Activated B cell treated with CpG ODN at 0.5 μM for 24 hours (primary cell): ENCODE data around the gene CD14. TPM values are rescaled to one million over a fixed set of nuclear protein-coding genes. Genes with fewer than 3 reads are reported as not detected.

Source experiments
- ATAC-seq: fragments of 200-7000 bp; cut with Tn5 transposase; one replicate; pipeline ENCODE4 v1.10.0; 2021; ENCODE audit warnings: low read depth, mild to moderate bottlenecking, moderate library complexity
- CTCF ChIA-PET: fragments of 350-600 bp; sonication (Branson Sonifier 250); formaldehyde crosslinking; loops from one replicate; lab custom pipeline; 2021; ENCODE audit warnings: antibody characterized with exemption; lab: Charles Lee
- POLR2A ChIA-PET: fragments of 350-600 bp; sonication (Branson Sonifier 250); formaldehyde crosslinking; loops from one replicate; lab custom pipeline; 2021; ENCODE audit warnings: antibody characterized with exemption; lab: Charles Lee
- DNase-seq: peaks from one replicate; pipeline ENCODE4 v3.0.0; 2022
- H3K27ac Mint-ChIP-seq: one replicate; pipeline ENCODE4 v1.8.0; 2020; ENCODE audit warnings: mixed read lengths
- H3K27me3 Mint-ChIP-seq: one replicate; pipeline ENCODE4 v1.8.0; 2021; ENCODE audit warnings: mixed read lengths
- H3K36me3 Mint-ChIP-seq: one replicate; pipeline ENCODE4 v1.8.0; 2021; ENCODE audit warnings: low read depth, mixed read lengths
- H3K4me1 Mint-ChIP-seq: one replicate; pipeline ENCODE4 v1.8.0; 2021; ENCODE audit warnings: mixed read lengths
- H3K4me3 Mint-ChIP-seq: one replicate; pipeline ENCODE4 v1.8.0; 2020; ENCODE audit warnings: mild to moderate bottlenecking, mixed read lengths
- H3K9me3 Mint-ChIP-seq: one replicate; pipeline ENCODE4 v1.8.0; 2020; ENCODE audit warnings: mixed read lengths
- intact Hi-C: fragments of 100-400 bp; cut with micrococcal nuclease; formaldehyde crosslinking; loops from one replicate; pipeline ENCODE4 v1.15.1; 2024
- total RNA-seq: library from RNA; stranded (reverse); gene quantifications from 2 replicates; pipeline ENCODE4 v1.2.3, GENCODE V29; 2022
- TF ChIP-seq, protein P1 (sequence below): fragments of 200-600 bp; IDR thresholded peaks from one replicate; pipeline ENCODE4 v1.8.0; 2022; ENCODE audit warnings: antibody characterized with exemption, mild to moderate bottlenecking

The CD14 gene
- total RNA-seq, 1 donor from 2014 or later = 1.2 TPM

DNA sequence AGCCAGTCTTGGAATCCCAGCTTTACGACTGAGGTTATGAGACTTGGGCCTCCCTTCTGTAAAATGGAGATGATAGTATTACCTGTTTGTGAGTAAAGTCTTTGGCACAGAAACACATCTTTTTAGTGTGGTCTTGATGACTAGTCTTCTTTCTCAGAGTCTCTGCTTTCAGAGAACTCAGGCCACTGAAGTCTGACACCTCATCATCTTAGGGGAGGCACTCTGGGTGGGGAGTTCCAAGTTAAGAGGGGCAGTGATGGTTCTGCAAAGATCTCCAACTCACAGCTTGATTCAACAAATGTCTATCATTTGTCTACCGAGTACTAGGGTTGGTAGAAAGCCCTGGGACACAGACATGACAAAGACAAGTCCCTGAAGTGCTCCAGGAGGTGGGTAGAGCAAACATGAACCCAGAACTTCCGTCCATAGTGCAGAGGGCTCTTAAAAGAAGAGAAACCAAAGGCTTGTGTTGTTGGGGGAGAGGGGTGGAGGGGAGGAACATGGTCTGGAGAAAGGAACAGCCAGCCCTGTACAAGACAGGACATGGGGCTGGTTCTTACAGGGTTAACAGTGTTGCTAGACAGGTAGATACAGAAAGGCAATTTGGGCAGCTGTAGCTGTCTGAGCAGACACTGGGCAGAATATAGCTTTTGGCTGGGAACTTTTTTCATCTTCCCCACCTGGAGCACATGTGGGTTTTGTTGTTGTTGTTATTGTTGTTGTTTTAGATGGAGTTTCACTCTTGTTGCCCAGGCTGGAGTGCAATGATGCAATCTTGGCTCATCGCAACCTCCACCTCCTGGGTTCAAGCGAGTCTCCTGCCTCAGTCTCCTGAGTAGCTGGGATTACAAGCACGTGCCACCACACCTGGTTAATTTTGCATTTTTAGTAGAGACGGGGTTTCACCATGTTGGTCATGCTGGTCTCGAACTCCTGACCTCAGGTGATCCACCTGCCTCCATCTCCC, 2.6 kb upstream of the CD14 start:
- ChIA-PET CTCF (interaction anchor here (0.7 to 2.2 kb wide), 5 partner anchors 12 to 640 kb away, joined by 3 to 11 read pairs (median 4); partner anchors contain the start of genes EIF4EBP3, IK and NDUFA2), POLR2A (interaction anchor here (1.3 to 2.0 kb wide), 3 partner anchors 12 to 88 kb away, joined by 4 to 8 read pairs (median 8); partner anchors contain the start of genes APBB3, EIF4EBP3, IK and NDUFA2)
- TF ChIP-seq, protein P1, sequence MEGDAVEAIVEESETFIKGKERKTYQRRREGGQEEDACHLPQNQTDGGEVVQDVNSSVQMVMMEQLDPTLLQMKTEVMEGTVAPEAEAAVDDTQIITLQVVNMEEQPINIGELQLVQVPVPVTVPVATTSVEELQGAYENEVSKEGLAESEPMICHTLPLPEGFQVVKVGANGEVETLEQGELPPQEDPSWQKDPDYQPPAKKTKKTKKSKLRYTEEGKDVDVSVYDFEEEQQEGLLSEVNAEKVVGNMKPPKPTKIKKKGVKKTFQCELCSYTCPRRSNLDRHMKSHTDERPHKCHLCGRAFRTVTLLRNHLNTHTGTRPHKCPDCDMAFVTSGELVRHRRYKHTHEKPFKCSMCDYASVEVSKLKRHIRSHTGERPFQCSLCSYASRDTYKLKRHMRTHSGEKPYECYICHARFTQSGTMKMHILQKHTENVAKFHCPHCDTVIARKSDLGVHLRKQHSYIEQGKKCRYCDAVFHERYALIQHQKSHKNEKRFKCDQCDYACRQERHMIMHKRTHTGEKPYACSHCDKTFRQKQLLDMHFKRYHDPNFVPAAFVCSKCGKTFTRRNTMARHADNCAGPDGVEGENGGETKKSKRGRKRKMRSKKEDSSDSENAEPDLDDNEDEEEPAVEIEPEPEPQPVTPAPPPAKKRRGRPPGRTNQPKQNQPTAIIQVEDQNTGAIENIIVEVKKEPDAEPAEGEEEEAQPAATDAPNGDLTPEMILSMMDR = no peak
- intact Hi-C loops = loop anchor here (1.0 kb wide), 2 partner anchors 88 to 262 kb away; partner anchors contain the start of gene EIF4EBP3
- Mint-ChIP-seq H3K27me3 (peaks cover 11% of the 10 kb centered on the region), H3K4me3 (no peak overlapping the region), H3K4me1 (peaks cover 49% of the 10 kb centered on the region), H3K36me3 (peaks cover 2% of the 10 kb centered on the region), H3K27ac (no peak overlapping the region), H3K9me3 (no peaks in the 10 kb centered on the region)
- DNase-seq = no peak
- no peak for ATAC-seq

DNA sequence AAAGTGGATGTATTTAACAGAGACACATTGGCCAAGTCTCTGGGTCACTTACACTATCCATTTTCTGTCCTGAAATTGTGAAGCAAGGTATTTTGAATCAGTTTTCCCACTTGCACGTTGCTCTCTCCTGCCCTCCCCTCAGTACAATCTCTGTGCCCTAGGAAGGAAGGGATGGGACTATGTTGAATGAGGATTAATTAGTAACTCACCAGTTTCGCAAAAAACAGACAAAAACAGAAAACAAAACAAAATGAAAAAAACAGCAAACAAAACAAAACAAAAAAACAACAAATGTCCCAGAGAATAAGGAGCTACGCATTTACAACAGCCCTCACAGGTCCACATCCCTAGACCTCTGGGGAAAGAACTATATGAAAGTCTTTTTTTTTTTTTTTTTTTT, 1.1 kb upstream of the CD14 start:
- Mint-ChIP-seq H3K27ac (no peak overlapping the region), H3K4me1 (peaks cover 38% of the 10 kb centered on the region), H3K36me3 (peaks cover 2% of the 10 kb centered on the region), H3K4me3 (no peak overlapping the region), H3K9me3 (no peaks in the 10 kb centered on the region), H3K27me3 (peaks cover 11% of the 10 kb centered on the region)
- ChIA-PET POLR2A (interaction anchor here (0.7 to 2.0 kb wide), 2 partner anchors 14 to 87 kb away, joined by 3 to 8 read pairs; partner anchors contain the start of genes EIF4EBP3 and IK), CTCF (interaction anchor here (1.4 to 2.2 kb wide), 3 partner anchors 13 to 261 kb away, joined by 4 to 11 read pairs (median 10); partner anchors contain the start of genes EIF4EBP3, IK and NDUFA2)
- DNase-seq (no peak), ATAC-seq (no peak)
- intact Hi-C loops = no loop called here
- TF ChIP-seq, protein P1 = no peak

- no peaks in the 10 kb centered on the region for H3K9me3 Mint-ChIP-seq
- peaks cover 11% of the 10 kb centered on the region for H3K27me3 Mint-ChIP-seq
- DNase-seq = no peak
- ChIA-PET POLR2A (interaction anchor here (0.7 to 1.4 kb wide), 2 partner anchors 14 to 231 kb away, joined by 3 to 7 read pairs; partner anchors contain the start of genes ANKHD1 and IK), CTCF (no interaction called here)
- no peak overlapping the region for H3K27ac Mint-ChIP-seq
- peaks cover 33% of the 10 kb centered on the region for H3K4me1 Mint-ChIP-seq
- no peak for ATAC-seq
- intact Hi-C loops = loop anchor here (2.0 kb wide), 1 partner anchor 13 kb away; the partner anchor contains the start of genes IK and NDUFA2
- TF ChIP-seq, protein P1 = no peak
- no peaks in the 10 kb centered on the region for H3K36me3 Mint-ChIP-seq
- H3K4me3 Mint-ChIP-seq = peak overlapping the region; percentile 87
Measured at GRCh38 chr5:140633501-140633900, 526 bp upstream of the CD14 start.

GRCh38 chr5:140632366-140633020, 482 bp downstream of the CD14 start:
- TF ChIP-seq, protein P1 = no peak
- ATAC-seq (peak; percentile 77), DNase-seq (peak; percentile 43)
- CTCF ChIA-PET = interaction anchor here (0.6 kb wide), 1 partner anchor 229 kb away, joined by 3 read pairs; no protein-coding TSS in a partner anchor
- intact Hi-C loops = loop anchor here (2.0 kb wide), 1 partner anchor 14 kb away; the partner anchor contains the start of genes IK and NDUFA2
- Mint-ChIP-seq H3K36me3 (no peaks in the 10 kb centered on the region), H3K27me3 (peaks cover 17% of the 10 kb centered on the region), H3K9me3 (no peaks in the 10 kb centered on the region), H3K4me3 (peak overlapping the region; percentile 87), H3K27ac (no peak overlapping the region), H3K4me1 (peaks cover 33% of the 10 kb centered on the region)
- POLR2A ChIA-PET = interaction anchor here (1.1 to 1.4 kb wide), 2 partner anchors 59 to 230 kb away, joined by 3 to 7 read pairs; partner anchors contain the start of genes ANKHD1, HARS1 and HARS2
